GM18861 (cell line): ENCODE data around the gene SCAMP3.

Experiments used
- ATAC-seq: cut with Tn5 transposase; IDR thresholded peaks from one replicate; pipeline ENCODE4 v1.9.1; 2021; ENCODE audit not compliant: unreplicated experiment

SCAMP3 gene

DNA sequence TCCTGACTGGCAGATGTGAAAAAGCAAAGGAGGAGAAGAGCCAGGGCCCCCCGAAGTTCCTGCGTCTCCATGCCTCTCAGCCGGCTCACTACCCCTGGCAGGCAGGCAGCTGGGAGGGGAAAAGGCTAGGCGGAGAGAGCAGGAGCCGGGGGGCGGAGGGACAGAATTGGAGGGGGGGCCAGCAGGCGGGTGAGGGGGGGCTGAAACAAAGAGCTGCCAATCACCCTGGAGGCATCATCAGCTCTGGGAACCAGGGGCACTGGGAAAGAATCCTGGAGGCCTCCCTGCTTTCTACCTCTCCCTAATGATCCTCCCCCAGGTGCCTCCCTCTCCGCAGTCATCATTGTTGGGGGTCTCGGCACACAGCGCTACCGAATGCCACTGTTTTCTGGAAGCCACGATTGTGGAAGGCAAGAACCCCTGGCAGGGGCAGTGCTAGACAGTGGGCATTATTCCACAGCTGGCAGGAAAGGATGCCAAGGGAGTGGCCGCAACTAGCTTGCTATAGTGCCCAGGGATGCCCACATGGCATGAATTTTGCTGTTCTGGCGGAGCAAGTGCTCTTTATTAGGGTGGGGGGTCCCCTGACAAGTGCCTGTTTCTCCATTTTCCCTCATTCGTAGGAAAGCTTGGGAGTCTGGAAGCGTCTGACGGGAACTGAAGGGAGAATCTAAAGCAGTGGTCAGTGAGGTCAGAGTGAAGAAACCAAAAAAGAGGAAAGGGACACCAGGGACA, 54.2 kb downstream of the SCAMP3 start, which contains the start of gene THBS3:
Gene THBS3, minus strand, starts transcription at position 92 of the 735 bp plus-strand sequence. Its CDS starts 21 bp downstream, at position 71.
- no peak for ATAC-seq

DNA sequence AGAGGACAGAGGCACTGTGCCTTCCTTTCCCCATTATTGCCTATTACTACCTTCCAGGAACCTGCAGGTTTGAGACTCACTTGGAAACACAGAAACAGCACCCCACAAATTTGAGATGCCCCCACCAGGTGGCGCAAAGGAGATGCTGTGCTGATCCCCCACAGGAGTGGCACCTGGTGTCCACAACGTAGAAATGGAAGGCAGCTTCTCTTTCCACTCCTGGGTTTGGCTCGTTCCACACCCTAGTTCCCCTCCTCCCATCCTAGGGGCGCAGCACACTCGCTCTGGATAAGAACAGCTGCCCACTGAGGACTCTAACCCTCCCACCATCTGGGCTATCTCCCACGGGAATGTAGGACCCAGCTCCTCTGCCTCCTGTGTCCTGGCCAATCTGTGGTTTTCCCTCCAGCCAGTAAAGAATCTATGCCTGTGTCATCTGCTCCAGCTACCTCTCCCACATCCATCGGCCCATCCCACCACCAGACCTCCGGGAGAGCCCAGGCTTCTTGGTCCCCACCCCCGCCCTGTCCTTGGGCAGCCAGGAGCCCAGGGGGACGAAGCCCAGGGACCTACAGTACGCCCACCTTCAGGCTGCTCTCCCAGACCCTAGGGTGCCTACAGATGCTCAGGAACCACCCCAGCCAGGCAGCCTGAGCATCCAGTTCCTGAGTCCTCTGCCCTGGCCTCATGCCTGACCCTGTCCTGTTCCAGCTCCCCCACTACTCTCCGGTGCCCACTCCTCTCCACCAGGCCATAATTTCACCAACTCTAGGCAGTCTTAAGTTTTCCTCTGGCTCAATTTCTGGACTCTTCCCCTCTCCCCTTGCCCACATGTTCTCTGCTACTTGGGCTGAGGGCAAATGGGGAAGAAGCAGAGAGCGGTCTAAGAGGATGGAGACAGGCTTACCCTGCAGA, 55.0 kb downstream of the SCAMP3 start:
- ATAC-seq, result no peak
